Right lobe of liver (tissue), 6 donors: Measurements from ENCODE around the gene PEMT. TPM values are rescaled to one million over a fixed set of nuclear protein-coding genes. Genes with fewer than 3 reads are reported as not detected.

ENCODE experiments used
- ATAC-seq, 4 donors: fragments of 200-7000 bp; cut with Tn5 transposase; one replicate each; pipeline ENCODE4 v1.9.1; 2020; ENCODE audit warnings: mild to moderate bottlenecking in 4 of 4, moderate library complexity in 4 of 4
- DNase-seq, 3 donors: peaks; one replicate each; pipeline ENCODE4 v3.0.0-alpha.2; 2020
- H3K27ac ChIP-seq, 3 donors: fragments of 200-600 bp; one replicate each; pipeline ENCODE4 v1.8.0; 2022
- H3K27me3 ChIP-seq, 2 donors: fragments of 200-600 bp; one replicate each; pipeline ENCODE4 v1.8.0; 2022
- H3K36me3 ChIP-seq, 4 donors: fragments of 200-600 bp; sonication (generic) in 1 of 4; one replicate each; pipeline versions ENCODE4 v1.5.1 to v1.8.0; 2017 to 2022; ENCODE audit warnings: control low read depth in 1 of 4
- H3K4me1 ChIP-seq, 4 donors: fragments of 200-600 bp; sonication (generic) in 1 of 4; one replicate each; pipeline versions ENCODE4 v1.5.1 to v1.8.0; 2017 to 2022; ENCODE audit warnings: control low read depth in 1 of 4
- H3K4me3 ChIP-seq, 3 donors: fragments of 200-600 bp; one replicate each; pipeline ENCODE4 v1.8.0; 2022
- H3K9me3 ChIP-seq, 4 donors: fragments of 200-600 bp; sonication (generic) in 1 of 4; one replicate each; pipeline versions ENCODE4 v1.5.1 to v1.8.0; 2017 to 2022; ENCODE audit warnings: control low read depth in 1 of 4
- CTCF ChIP-seq, 4 donors: fragments of 200-600 bp in 3 of 4; fragments of 450-650 bp in 1 of 4; IDR thresholded peaks; one replicate each; pipeline versions ENCODE4 v1.5.1 to v1.8.0; 2016 to 2022; ENCODE audit warnings: antibody characterized with exemption in 4 of 4, mild to moderate bottlenecking in 2 of 4
- POLR2A ChIP-seq: fragments of 450-650 bp; IDR thresholded peaks from one replicate; pipeline ENCODE4 v1.6.1; 2017; ENCODE audit warnings: antibody characterized with exemption, mild to moderate bottlenecking
- WGBS: methylation state at CpG from one replicate; pipeline ENCODE4 v1.1.6; 2018; ENCODE audit warnings: low coverage, low lambda C conversion rate; ENCODE audit not compliant: insufficient coverage; ENCODE audit errors: missing lambda C conversion rate; 5-methylcytosine and 5-hydroxymethylcytosine counted together
- intact Hi-C, 2 donors: fragments of 100-400 bp; cut with DNase I; formaldehyde crosslinking; loops; one replicate each; pipeline versions ENCODE4 v1.11.2 to v1.14.1; 2022
- total RNA-seq, 6 experiments: library from RNA; depleted of rRNA in 2 of 6; stranded (reverse); fragments of >200 nt in 2 of 6; fragmentation: NEBNext Ultra II Directional in 3 of 6; extraction: Animal tissue kit (Norgen Biotek cat#: 25700) in 3 of 6; gene quantifications; one replicate each; pipeline versions ENCODE4 v1.1.0 to v1.2.4, GENCODE V29; 2016 to 2023
- donor health status: DM: no; HTN: yes; CAD: no.
- donor health status: DM: no; HTN: no; CAD: no.
- donor health status: DM: no; HTN: no; CAD: no.
- donor health status: DM: no; HTN: yes; CAD: no.
- donor health status: DM: no; HTN: yes; CAD: no.

Gene PEMT
- total RNA-seq, 6 experiments from 2014 or later: 92.4 to 184 (median 170) TPM

- peak overlapping the region; percentile 81 to 94 (median 85) for H3K27ac ChIP-seq
- H3K36me3 ChIP-seq: peaks cover 0 to under 1% (median 0%) of the 10 kb centered on the region in 4 donors
- H3K9me3 ChIP-seq: no peaks in the 10 kb centered on the region
- ATAC-seq (peak; percentile 41 to 56 (median 51)), DNase-seq (peak; percentile 63 to 72 (median 71))
- TF ChIP-seq POLR2A: no peak
- TF ChIP-seq CTCF (IDR thresholded peaks at IDR 0.05): peak; percentile 56 to 65 (median 58)
- H3K4me1 ChIP-seq: peaks cover 0 to 76% (median 41%) of the 10 kb centered on the region in 4 donors
- no peaks in the 10 kb centered on the region for H3K27me3 ChIP-seq
- peak overlapping the region in 1 of 3 donors; percentile 25 for H3K4me3 ChIP-seq
- intact Hi-C loops: no loop called here
- 29% methylated on average over 2 of the region's 7 CpGs for WGBS
These were observed 21.2 kb downstream of the PEMT start for GRCh38 chr17:17570140-17570797.

- intact Hi-C loops: loop anchor here in 1 of 2 donors (5.0 kb wide), 1 partner anchor 72 kb away; the partner anchor contains the start of gene RASD1
- WGBS: 57% methylated on average over 1 of the region's 4 CpGs
- DNase-seq (no peak), ATAC-seq (no peak)
- Histone ChIP-seq H3K36me3 (no peaks in the 10 kb centered on the region), H3K27ac (peak overlapping the region; percentile 81 to 94 (median 85)), H3K4me1 (peaks cover 0 to 82% (median 42%) of the 10 kb centered on the region in 4 donors), H3K9me3 (no peaks in the 10 kb centered on the region), H3K27me3 (no peaks in the 10 kb centered on the region), H3K4me3 (no peak overlapping the region)
- TF ChIP-seq CTCF (IDR thresholded peaks at IDR 0.05) (no peak), POLR2A (no peak)
These were observed 21.8 kb downstream of the PEMT start for GRCh38 chr17:17569691-17570090.

GRCh38 chr17:17568772-17569195 lies 22.7 kb downstream of the PEMT start:
- intact Hi-C loops: loop anchor here in 1 of 2 donors (5.0 kb wide), 1 partner anchor 71 kb away; the partner anchor contains the start of gene RASD1
- Histone ChIP-seq H3K27me3 (no peaks in the 10 kb centered on the region), H3K27ac (peak overlapping the region; percentile 67 to 94 (median 81)), H3K4me1 (peaks cover 0 to 91% (median 46%) of the 10 kb centered on the region in 4 donors), H3K9me3 (no peaks in the 10 kb centered on the region), H3K4me3 (no peak overlapping the region), H3K36me3 (no peaks in the 10 kb centered on the region)
- ATAC-seq: peak; percentile 55 to 72 (median 66)
- peak; percentile 92 to 95 (median 94) for DNase-seq
- TF ChIP-seq CTCF (IDR thresholded peaks at IDR 0.05): peak; percentile 77 to 93 (median 90)
- peak; percentile 33 for TF ChIP-seq POLR2A
- WGBS: 7% methylated on average over 3 of the region's 6 CpGs

GRCh38 chr17:17567631-17568030 lies 23.9 kb downstream of the PEMT start:
- WGBS: 20% methylated on average over 2 of the region's 7 CpGs
- Histone ChIP-seq H3K4me1 (peaks cover 0 to 96% (median 51%) of the 10 kb centered on the region in 4 donors), H3K36me3 (no peaks in the 10 kb centered on the region), H3K4me3 (no peak overlapping the region), H3K27ac (peak overlapping the region; percentile 61 to 94 (median 64)), H3K9me3 (no peaks in the 10 kb centered on the region), H3K27me3 (no peaks in the 10 kb centered on the region)
- TF ChIP-seq POLR2A (peak; percentile 74), CTCF (IDR thresholded peaks at IDR 0.05) (no peak)
- ATAC-seq: peak; percentile 35 to 60 (median 58)
- DNase-seq: peak; percentile 81 to 94 (median 91)
- intact Hi-C loops: loop anchor here in 1 of 2 donors (5.0 kb wide), 1 partner anchor 70 kb away; the partner anchor contains the start of gene RASD1
